HG03565 (cell line): ENCODE results near the gene TRAFD1.

ENCODE experiments used
- ATAC-seq: cut with Tn5 transposase; IDR thresholded peaks from one replicate; pipeline ENCODE4 v1.9.1; 2021; ENCODE audit warnings: mild to moderate bottlenecking, moderate library complexity; ENCODE audit not compliant: unreplicated experiment

TRAFD1 gene

DNA sequence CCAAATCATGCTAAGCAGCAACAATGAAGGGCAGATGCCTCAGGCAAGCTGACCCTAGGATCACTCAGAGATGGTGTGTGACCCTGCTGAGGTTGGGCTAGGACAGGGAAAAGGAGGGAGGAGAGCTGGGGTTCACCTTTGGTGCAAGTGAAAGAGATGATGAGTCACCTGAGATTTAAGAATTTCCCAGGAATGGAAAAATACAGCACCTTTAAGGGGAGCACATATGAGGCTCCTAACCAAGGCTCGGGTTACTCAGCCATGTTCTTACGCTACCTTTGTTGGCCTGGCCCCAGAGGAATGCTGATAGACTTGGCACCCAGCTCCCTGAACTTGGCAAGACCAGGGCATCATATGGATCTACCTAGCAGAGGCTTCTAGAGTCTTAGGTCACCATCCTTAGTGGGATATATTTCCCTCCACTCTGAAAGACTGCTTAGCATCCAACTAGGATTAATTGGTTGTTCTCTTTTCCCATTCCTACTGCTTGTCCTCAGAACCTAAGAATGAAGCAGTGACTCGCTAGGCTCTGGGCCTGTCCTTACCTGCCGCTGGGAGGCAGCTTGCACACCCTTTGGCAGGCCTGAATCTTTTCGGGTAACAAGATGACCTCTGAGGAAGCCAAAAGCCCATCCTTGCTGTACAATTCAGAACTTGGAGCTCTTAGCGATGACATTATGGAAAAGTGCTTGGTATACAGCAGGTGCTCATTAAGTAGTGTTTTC, 12.8 kb upstream of the TRAFD1 start:
- no peak for ATAC-seq

GRCh38 chr12:112115259-112116045, 9.9 kb upstream of the TRAFD1 start:
- no peak for ATAC-seq

DNA sequence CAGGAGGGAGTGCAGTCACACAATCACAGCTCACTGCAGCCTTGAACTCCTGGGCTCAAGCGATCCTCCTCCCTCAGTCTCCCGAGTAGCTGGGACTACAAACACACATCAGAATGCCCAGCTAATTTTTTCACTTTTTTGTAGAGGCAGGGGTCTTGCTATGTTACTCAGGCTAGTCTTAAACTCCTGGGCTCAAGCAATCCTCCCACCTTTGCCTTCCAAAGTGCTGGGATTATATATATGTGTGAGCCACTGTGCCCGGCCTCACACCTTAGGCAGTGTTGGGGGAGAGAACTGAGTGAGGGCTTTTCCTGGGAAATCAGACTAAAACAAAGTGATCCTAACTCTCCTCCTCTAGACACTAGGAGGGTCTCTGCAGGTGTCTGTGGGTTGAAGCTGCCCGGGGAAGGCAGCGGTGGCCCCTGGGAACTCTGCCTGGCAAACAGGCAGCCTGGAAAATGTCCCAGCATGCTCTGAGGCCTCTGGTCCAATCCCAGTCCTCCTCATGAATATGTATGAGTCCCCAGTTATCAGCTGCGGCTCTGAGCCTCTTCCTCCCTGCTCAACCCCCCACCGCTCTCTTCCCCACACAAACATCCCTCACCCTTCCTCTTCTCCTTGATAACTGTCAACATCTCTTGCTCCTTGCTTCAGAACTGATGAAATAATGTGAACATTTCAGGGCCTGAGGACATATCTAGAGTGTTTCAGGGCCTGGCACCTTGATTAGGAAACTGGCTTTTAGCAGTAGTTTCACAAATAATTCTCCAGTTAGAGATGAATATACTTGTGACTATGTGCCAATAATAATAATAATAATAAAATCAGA, 8.9 kb upstream of the TRAFD1 start:
- ATAC-seq = no peak

- ATAC-seq = no peak
These were observed 7.7 kb upstream of the TRAFD1 start for GRCh38 chr12:112117685-112118084.

GRCh38 chr12:112121780-112122565, 3.4 kb upstream of the TRAFD1 start:
- no peak for ATAC-seq

DNA sequence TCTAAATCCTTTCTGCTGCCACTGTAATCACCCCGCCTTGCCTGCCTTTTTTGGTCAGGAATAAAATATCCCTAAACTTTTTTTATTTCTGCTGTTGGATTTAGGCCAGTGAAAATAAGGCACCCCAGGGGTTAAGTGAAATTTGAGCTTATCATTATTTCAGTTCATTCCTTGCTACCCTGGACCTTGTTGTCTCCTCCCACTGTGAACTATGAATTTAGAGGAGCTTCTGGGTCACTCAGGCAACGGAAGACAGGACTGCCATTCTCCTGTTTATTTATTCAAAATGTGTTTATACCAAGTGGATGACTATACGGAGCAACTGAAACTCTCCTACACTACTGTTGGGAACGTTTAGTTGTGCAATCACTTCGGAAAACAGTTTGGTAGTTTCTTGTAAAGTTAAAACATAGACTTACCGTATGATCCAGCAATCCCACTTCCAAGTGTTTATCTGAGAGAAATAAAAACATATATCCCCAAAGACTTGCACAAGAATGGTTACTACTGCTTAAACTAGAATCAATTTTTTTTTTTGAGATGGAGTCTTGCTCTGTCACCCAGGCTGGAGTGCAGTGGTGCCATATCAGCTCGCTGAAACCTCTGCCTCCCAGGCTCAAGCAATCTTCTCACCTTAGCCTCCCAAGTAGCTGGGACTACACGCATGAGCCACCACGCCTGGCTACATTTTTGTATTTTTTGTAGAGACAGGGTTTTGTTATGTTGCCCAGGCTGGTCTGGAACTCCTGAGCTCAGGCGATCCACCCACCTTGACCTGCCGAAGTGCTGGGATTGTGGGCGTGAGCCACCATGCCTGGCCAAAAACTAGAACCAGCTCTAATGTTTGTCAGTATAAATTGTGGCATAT, 2.3 kb upstream of the TRAFD1 start:
- ATAC-seq = no peak

DNA sequence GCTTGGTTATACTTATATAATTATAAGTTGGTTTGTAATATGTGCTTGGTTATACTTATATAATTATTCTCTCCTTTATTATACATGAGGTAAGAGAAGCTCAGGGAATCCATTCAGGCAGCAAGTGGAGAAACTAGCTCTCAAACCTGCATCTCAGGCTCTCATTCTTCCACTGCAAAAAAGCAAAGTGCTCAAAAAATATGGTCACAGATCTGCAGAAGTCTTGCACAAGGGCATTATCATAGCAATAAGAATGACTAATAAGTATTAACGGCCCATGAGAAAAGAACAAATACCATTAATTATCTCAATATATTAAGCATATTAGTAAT, 476 bp upstream of the TRAFD1 start:
- no peak for ATAC-seq

DNA sequence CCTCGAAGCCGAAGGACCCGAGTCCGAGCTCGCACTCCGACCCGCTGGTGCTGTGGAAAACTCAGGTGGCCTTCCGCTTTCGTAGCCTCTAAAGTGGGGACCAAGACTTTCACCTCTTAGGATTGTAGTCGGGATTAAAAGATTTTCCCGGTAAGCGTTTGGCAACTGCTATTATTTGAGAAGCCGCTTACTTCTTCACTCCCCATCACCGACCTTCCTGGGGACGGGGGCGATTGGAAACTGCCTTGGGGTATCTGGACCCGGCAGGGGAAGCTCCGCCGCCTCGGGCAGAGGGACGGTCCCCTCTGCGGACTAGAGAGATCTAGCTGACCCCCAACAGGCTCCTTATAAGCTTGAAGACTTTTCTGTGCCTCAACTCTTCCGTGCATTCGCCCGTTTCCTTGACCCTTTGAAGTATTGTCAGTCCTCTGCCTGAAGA, 659 bp downstream of the TRAFD1 start:
- ATAC-seq = no peak

GRCh38 chr12:112126911-112127310, 1.6 kb downstream of the TRAFD1 start:
- no peak for ATAC-seq

GRCh38 chr12:112130441-112130998, 5.2 kb downstream of the TRAFD1 start:
- ATAC-seq = peak; percentile 48

DNA sequence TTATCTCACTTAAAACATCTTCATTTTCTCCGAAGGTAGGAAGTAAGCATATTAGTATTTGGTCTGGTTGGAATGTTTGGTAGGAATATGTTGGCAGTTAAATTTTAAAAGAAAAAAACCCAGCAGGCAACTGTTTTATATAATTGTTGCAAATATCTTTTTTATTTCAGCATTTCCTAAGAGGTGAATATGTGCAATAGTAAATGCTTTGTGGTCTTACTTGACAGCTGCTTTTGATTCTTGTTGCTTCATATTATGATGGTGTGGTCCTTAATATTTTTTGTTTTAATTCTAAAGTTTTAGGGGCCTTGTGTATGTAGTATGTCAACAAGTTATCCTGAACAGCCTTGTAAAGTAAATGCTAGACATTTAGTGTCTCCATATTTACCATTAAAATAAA, 6.3 kb downstream of the TRAFD1 start:
- no peak for ATAC-seq

DNA sequence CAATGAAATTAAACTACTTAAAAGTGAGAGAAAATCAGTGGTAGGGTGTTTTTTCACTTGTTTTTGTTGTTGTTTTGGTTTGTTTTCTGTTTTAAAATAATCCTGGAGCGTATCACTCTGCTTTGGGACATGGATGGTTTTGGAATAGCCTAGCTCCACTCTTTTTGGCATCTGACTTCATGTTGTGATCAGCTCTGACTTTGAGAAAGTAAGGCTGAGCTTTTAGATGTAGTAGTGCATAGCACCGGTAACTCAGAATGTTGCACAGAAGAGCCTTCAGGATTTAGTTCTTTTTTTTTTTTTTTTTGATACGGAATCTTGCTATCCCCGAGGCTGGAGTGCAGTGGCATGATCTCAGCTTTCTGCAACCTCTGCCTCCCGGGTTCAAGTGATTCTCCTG, 8.1 kb downstream of the TRAFD1 start:
- no peak for ATAC-seq

DNA sequence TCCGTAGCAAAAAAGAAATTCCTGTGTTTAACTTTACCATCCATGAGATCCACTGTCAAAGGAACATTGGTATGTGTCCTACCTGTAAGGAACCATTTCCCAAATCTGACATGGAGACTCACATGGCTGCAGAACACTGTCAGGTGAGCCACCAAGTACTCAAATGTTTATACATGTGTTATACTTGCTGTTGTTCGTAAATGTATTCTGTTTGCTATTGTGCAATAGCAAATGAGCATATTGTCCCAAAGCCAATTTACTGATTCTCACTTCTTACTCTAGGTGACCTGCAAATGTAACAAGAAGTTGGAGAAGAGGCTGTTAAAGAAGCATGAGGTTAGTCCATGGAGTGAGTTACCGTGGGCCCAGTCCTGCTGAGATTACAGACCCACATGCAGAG, 9.4 kb downstream of the TRAFD1 start:
- ATAC-seq = no peak

GRCh38 chr12:112140728-112141127, 15.4 kb downstream of the TRAFD1 start:
- ATAC-seq = no peak

- ATAC-seq = no peak
These were observed 20.8 kb downstream of the TRAFD1 start for GRCh38 chr12:112146123-112146522.

DNA sequence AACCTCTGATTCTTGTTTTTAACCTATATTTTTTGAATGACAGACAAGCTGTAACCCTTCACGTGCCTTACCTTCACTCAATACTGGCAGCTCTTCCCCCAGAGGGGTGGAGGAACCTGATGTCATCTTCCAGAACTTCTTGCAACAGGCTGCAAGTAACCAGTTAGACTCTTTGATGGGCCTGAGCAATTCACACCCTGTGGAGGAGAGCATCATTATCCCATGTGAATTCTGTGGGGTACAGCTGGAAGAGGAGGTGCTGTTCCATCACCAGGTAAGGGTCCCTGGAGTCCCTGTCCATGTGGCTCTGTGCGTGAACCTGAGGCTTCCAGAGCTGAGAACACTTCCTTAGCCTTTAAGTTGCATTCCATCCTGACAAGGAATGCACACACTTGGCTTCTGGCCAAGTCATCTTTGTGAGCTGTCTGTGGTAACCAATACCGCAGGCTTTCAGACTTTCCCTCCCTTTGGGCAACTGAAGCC, 22.7 kb downstream of the TRAFD1 start:
- no peak for ATAC-seq

- no peak for ATAC-seq
These were observed 24.2 kb downstream of the TRAFD1 start for GRCh38 chr12:112149596-112149995.

- no peak for ATAC-seq
These were observed 26.6 kb downstream of the TRAFD1 start for GRCh38 chr12:112151766-112152541.
